Right lobe of liver (tissue), 4 donors: Measurements from ENCODE around the gene STAG2.

ENCODE experiments used
- CTCF ChIP-seq, 4 donors: fragments of 200-600 bp in 3 of 4; fragments of 450-650 bp in 1 of 4; IDR thresholded peaks; one replicate each; pipeline versions ENCODE4 v1.5.1 to v1.8.0; 2016 to 2022; ENCODE audit warnings: antibody characterized with exemption in 4 of 4, mild to moderate bottlenecking in 2 of 4
- POLR2A ChIP-seq: fragments of 450-650 bp; IDR thresholded peaks from one replicate; pipeline ENCODE4 v1.6.1; 2017; ENCODE audit warnings: antibody characterized with exemption, mild to moderate bottlenecking
- donor health status: DM: no; HTN: no; CAD: no.
- donor health status: DM: no; HTN: no; CAD: no.
- donor health status: DM: no; HTN: yes; CAD: no.

- TF ChIP-seq CTCF (IDR thresholded peaks at IDR 0.05) (no peak), POLR2A (no peak)
Observed at GRCh38 chrX:124030520-124030919, 69.0 kb downstream of the STAG2 start.
